IMR-90 (cell line): ENCODE results near the gene TBC1D32. TPM values are rescaled to one million over a fixed set of nuclear protein-coding genes. Genes with fewer than 3 reads are reported as not detected.

ENCODE experiments used
- ATAC-seq: fragments of 200-7000 bp; cut with Tn5 transposase; 2 replicates; pipeline ENCODE4 v1.9.1; 2020; ENCODE audit warnings: low read depth, mild to moderate bottlenecking, moderate library complexity
- BruUV-seq: library from RNA; stranded (reverse); fragments of 400-500 nt; replicated peaks from 2 replicates; lab custom pipeline; 2021; lab: Mats Ljungman, UMichigan
- CTCF ChIA-PET: fragments of 300-600 bp; formaldehyde crosslinking; extraction: SDS; loops from one replicate; lab custom pipeline; 2021; ENCODE audit warnings: antibody characterized with exemption; lab: Yijun Ruan, JAX
- POLR2A ChIA-PET: fragments of 300-600 bp; sonication (Branson Sonifier 250); formaldehyde crosslinking; loops from one replicate; lab custom pipeline; 2022; ENCODE audit warnings: antibody characterized with exemption; ENCODE audit not compliant: unreplicated experiment; lab: Charles Lee
- DNase-seq: peaks from one replicate; pipeline ENCODE4 v3.0.0; 2013
- H2AFZ ChIP-seq: replicated peaks from 2 replicates; pipeline ENCODE3; 2013; ENCODE audit warnings: low read length, mild to moderate bottlenecking; ENCODE audit not compliant: poor library complexity
- H2AK5ac ChIP-seq: 2 replicates; pipeline ENCODE4 v1.6.1; 2013; ENCODE audit warnings: low read depth, low read length, inconsistent platforms
- H2AK9ac ChIP-seq: replicated peaks from 2 replicates; pipeline ENCODE3; 2013; ENCODE audit warnings: mild to moderate bottlenecking, low read depth, low read length, moderate library complexity; ENCODE audit not compliant: poor library complexity
- H2BK120ac ChIP-seq: 2 replicates; pipeline ENCODE4 v1.6.1; 2013; ENCODE audit warnings: low read depth, low read length, inconsistent platforms
- H2BK15ac ChIP-seq: 3 replicates; pipeline ENCODE4 v1.6.1; 2013; ENCODE audit warnings: low read depth, low read length, inconsistent platforms
- H2BK20ac ChIP-seq: 2 replicates; pipeline ENCODE4 v1.6.1; 2013; ENCODE audit warnings: low read depth, mild to moderate bottlenecking, inconsistent platforms, low read length, moderate library complexity
- H2BK5ac ChIP-seq: 2 replicates; pipeline ENCODE4 v1.6.1; 2013; ENCODE audit warnings: mild to moderate bottlenecking, low read depth, low read length, inconsistent platforms; ENCODE audit not compliant: poor library complexity, severe bottlenecking
- H3K14ac ChIP-seq: replicated peaks from 2 replicates; pipeline ENCODE4 v1.6.1; 2013; ENCODE audit warnings: low read depth, low read length, inconsistent platforms
- H3K18ac ChIP-seq: 2 replicates; pipeline ENCODE4 v1.6.1; 2013; ENCODE audit warnings: low read depth, low read length, control low read depth
- H3K23ac ChIP-seq: 2 replicates; pipeline ENCODE4 v1.6.1; 2013; ENCODE audit warnings: low read depth, low read length, inconsistent platforms
- H3K27ac ChIP-seq: 2 replicates; pipeline ENCODE4 v1.5.1; 2013; ENCODE audit warnings: mild to moderate bottlenecking, control low read depth, low read length; ENCODE audit not compliant: insufficient read depth
- H3K27me3 ChIP-seq: 2 replicates; pipeline ENCODE4 v1.6.1; 2013; ENCODE audit warnings: low read length; ENCODE audit not compliant: control insufficient read depth, insufficient read depth
- H3K36me3 ChIP-seq: 2 replicates; pipeline ENCODE4 v1.6.1; 2013; ENCODE audit warnings: low read length, mixed read lengths; ENCODE audit not compliant: control insufficient read depth, insufficient read depth
- H3K4ac ChIP-seq: 2 replicates; pipeline ENCODE4 v1.6.1; 2013; ENCODE audit warnings: low read depth, low read length, inconsistent platforms
- H3K4me1 ChIP-seq: 2 replicates; pipeline ENCODE4 v1.6.1; 2013; ENCODE audit warnings: low read length, mixed read lengths; ENCODE audit not compliant: control insufficient read depth, insufficient read depth
- H3K4me2 ChIP-seq: 2 replicates; pipeline ENCODE4 v1.6.1; 2013; ENCODE audit warnings: low read depth, mild to moderate bottlenecking, control low read depth, low read length, moderate library complexity
- H3K4me3 ChIP-seq: 2 replicates; pipeline ENCODE4 v1.5.1; 2013; ENCODE audit warnings: low read depth, mild to moderate bottlenecking, control low read depth, low read length, moderate library complexity; ENCODE audit not compliant: insufficient read depth
- H3K56ac ChIP-seq: 2 replicates; pipeline ENCODE4 v1.6.1; 2013; ENCODE audit warnings: low read length, inconsistent platforms; ENCODE audit not compliant: insufficient read depth; ENCODE audit errors: extremely low read depth
- H3K79me1 ChIP-seq, 2 experiments: 2 replicates each; pipeline ENCODE4 v1.6.1; 2013; ENCODE audit warnings: low read length in 2 of 2, inconsistent platforms in 1 of 2, low read depth in 1 of 2
- H3K9ac ChIP-seq: 2 replicates; pipeline ENCODE4 v1.6.1; 2013; ENCODE audit warnings: low read depth, low read length, control low read depth
- H3K9me1 ChIP-seq: 2 replicates; pipeline ENCODE4 v1.6.1; 2013; ENCODE audit warnings: low read length, inconsistent platforms; ENCODE audit not compliant: insufficient read depth
- H3K9me3 ChIP-seq: 2 replicates; pipeline ENCODE4 v1.6.1; 2013; ENCODE audit warnings: low read length; ENCODE audit not compliant: control insufficient read depth, insufficient read depth
- H4K20me1 ChIP-seq: 2 replicates; pipeline ENCODE4 v1.6.1; 2013; ENCODE audit warnings: low read length, inconsistent platforms; ENCODE audit not compliant: insufficient read depth
- H4K5ac ChIP-seq: 2 replicates; pipeline ENCODE4 v1.6.1; 2013; ENCODE audit warnings: mild to moderate bottlenecking, low read depth, low read length, control low read depth
- H4K8ac ChIP-seq, 2 experiments: 2 replicates each; pipeline ENCODE4 v1.6.1; 2013; ENCODE audit warnings: low read depth in 2 of 2, low read length in 2 of 2, control low read depth in 1 of 2, inconsistent platforms in 1 of 2
- H4K91ac ChIP-seq: 2 replicates; pipeline ENCODE4 v1.6.1; 2013; ENCODE audit warnings: low read depth, low read length, inconsistent platforms; ENCODE audit not compliant: insufficient read depth
- BHLHE40 ChIP-seq: fragments of 150-350 bp; IDR thresholded peaks from 2 replicates; pipeline ENCODE4 v1.6.1; 2016; ENCODE audit warnings: mild to moderate bottlenecking, low read depth, low read length
- CEBPB ChIP-seq: IDR thresholded peaks from 2 replicates; pipeline ENCODE4 v1.6.1; 2012; ENCODE audit warnings: low read depth, low read length, improper control_type of control experiment
- MAFK ChIP-seq: IDR thresholded peaks from 2 replicates; pipeline ENCODE4 v1.6.1; 2012; ENCODE audit warnings: low read depth, low read length, improper control_type of control experiment
- MAZ ChIP-seq: IDR thresholded peaks from 2 replicates; pipeline ENCODE4 v1.6.1; 2012; ENCODE audit warnings: low read depth, mild to moderate bottlenecking, low read length, improper control_type of control experiment, moderate library complexity, borderline replicate concordance
- MXI1 ChIP-seq: IDR thresholded peaks from 2 replicates; pipeline ENCODE4 v1.6.1; 2012; ENCODE audit warnings: low read depth, mild to moderate bottlenecking, low read length, moderate library complexity, borderline replicate concordance
- NFE2L2 ChIP-seq: fragments of 150-350 bp; IDR thresholded peaks from 2 replicates; pipeline ENCODE4 v1.6.1; 2016; ENCODE audit warnings: low read depth, mild to moderate bottlenecking, low read length
- POLR2A ChIP-seq: IDR thresholded peaks from 2 replicates; pipeline ENCODE4 v1.6.1; 2012; ENCODE audit warnings: mild to moderate bottlenecking, low read depth, low read length
- RAD21 ChIP-seq: IDR thresholded peaks from 2 replicates; pipeline ENCODE4 v1.6.1; 2012; ENCODE audit warnings: low read length, improper control_type of control experiment
- RCOR1 ChIP-seq: IDR thresholded peaks from 2 replicates; pipeline ENCODE4 v1.6.1; 2012; ENCODE audit warnings: mild to moderate bottlenecking, low read length, improper control_type of control experiment; ENCODE audit not compliant: insufficient replicate concordance
- RFX5 ChIP-seq: IDR thresholded peaks from 2 replicates; pipeline ENCODE4 v1.8.0; 2012; ENCODE audit warnings: low read depth, mild to moderate bottlenecking, low read length, moderate library complexity
- SMC3 ChIP-seq: fragments of 150-350 bp; IDR thresholded peaks from 2 replicates; pipeline ENCODE4 v1.6.1; 2016; ENCODE audit warnings: low read depth, mild to moderate bottlenecking, antibody characterized with exemption, low read length, moderate library complexity
- WGBS, 2 experiments: methylation state at CpG; one replicate each; pipeline versions ENCODE4 v1.1.5 to v1.1.7; 2013; ENCODE audit warnings: missing lambda C conversion rate in 2 of 2; ENCODE audit not compliant: insufficient read length in 1 of 2; ENCODE audit errors: extremely low coverage in 2 of 2; 5-methylcytosine and 5-hydroxymethylcytosine counted together
- dilution Hi-C: fragments of 300-500 bp; cut with HindIII; formaldehyde crosslinking; loops from one replicate; pipeline ENCODE4 v1.14.3; 2018; ENCODE audit warnings: low sequenced_read_pairs; ENCODE audit not compliant: unreplicated experiment
- in situ Hi-C: fragments of 300-500 bp; cut with MboI; formaldehyde crosslinking; loops from 3 replicates; pipeline ENCODE4 v1.14.3; 2019; ENCODE audit warnings: low sequenced_read_pairs, inconsistent platforms, mixed read lengths
- intact Hi-C: fragments of 100-400 bp; cut with micrococcal nuclease; formaldehyde crosslinking; loops from 2 replicates; pipeline ENCODE4 v1.10.0; 2022
- polyA plus RNA-seq, 3 experiments: library from polyadenylated mRNA; depleted of rRNA; stranded (reverse); fragments of >200 nt; gene quantifications; 2 replicates each; pipeline ENCODE4 v1.2.3, GENCODE V29; 2012; ENCODE audit warnings: low replicate concordance in 1 of 3
- total RNA-seq: library from RNA; depleted of rRNA; stranded (reverse); fragments of >200 nt; gene quantifications from 2 replicates; pipeline ENCODE4 v1.2.3, GENCODE V29; 2012
- TF ChIP-seq, protein P1 (sequence below): fragments of 150-350 bp; IDR thresholded peaks from 2 replicates; pipeline ENCODE4 v1.6.1; 2017; ENCODE audit warnings: mild to moderate bottlenecking, antibody characterized with exemption, low read length, low read depth
- TF ChIP-seq, protein P2 (sequence below): conservative IDR thresholded peaks from 2 replicates; pipeline ENCODE4 v1.5.1; 2012; ENCODE audit warnings: mild to moderate bottlenecking, low read depth, low read length, improper control_type of control experiment
- TF ChIP-seq, protein P3 (sequence below): fragments of 150-350 bp; IDR thresholded peaks from 2 replicates; pipeline ENCODE4 v1.6.1; 2016; ENCODE audit warnings: low read depth, mild to moderate bottlenecking, low read length, moderate library complexity, borderline replicate concordance

Gene TBC1D32
- total and polyA plus RNA-seq, 2 of the 4 experiments (the other 2 are of a cell fraction), result 3.0 to 7.2 TPM

DNA sequence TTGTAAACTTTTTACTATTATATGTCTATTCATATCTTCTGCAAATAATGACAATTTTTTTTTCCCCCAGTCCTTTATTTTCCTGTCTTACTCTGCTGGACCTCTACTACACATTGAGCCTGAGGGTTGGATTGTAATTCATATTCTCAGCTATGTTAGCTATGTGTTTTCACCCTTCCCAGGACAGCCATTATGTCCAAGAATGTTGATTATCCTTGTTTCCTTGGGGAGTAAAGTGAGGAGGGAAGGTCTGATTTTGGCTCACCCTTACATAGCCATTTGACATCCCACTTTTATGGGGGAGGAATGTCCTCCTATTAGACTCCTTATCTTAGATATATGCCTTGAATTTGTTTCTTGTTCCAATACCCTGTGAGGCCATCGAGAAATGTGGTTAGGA lies 17.6 kb upstream of the TBC1D32 start:
- Histone ChIP-seq H2BK5ac (no peak overlapping the region), H3K27ac (no peak overlapping the region), H3K14ac (no peak overlapping the region), H4K5ac (no peak overlapping the region), H2AK9ac (no peak overlapping the region), H3K79me1 (no peaks in the 10 kb centered on the region), H3K9me1 (no peaks in the 10 kb centered on the region), H3K4me3 (no peak overlapping the region), H2BK20ac (no peak overlapping the region), H2BK15ac (no peak overlapping the region), H4K8ac (no peak overlapping the region), H2AFZ (no peak overlapping the region), H3K9ac (no peak overlapping the region), H4K20me1 (no peaks in the 10 kb centered on the region), H3K56ac (no peak overlapping the region), H3K18ac (no peak overlapping the region), H4K91ac (no peak overlapping the region), H3K27me3 (no peaks in the 10 kb centered on the region), H2BK120ac (no peak overlapping the region), H3K4me1 (no peaks in the 10 kb centered on the region), H3K4me2 (no peak overlapping the region), H2AK5ac (no peak overlapping the region), H3K4ac (no peak overlapping the region), H3K23ac (no peak overlapping the region), H3K36me3 (no peaks in the 10 kb centered on the region), H3K9me3 (no peaks in the 10 kb centered on the region)
- BruUV-seq, result no TSS peak
- CTCF ChIA-PET, result no interaction called here
- WGBS, 2 experiments, result no CpG with 5 or more reads among the region's 1 CpG
- intact Hi-C loops, result no loop called here
- in situ Hi-C loops, result no loop called here
- no peak for TF ChIP-seq SMC3
- TF ChIP-seq BHLHE40, result no peak
- TF ChIP-seq RCOR1, result no peak
- no peak for TF ChIP-seq CEBPB
- TF ChIP-seq MAFK, result no peak
- TF ChIP-seq, protein P1, sequence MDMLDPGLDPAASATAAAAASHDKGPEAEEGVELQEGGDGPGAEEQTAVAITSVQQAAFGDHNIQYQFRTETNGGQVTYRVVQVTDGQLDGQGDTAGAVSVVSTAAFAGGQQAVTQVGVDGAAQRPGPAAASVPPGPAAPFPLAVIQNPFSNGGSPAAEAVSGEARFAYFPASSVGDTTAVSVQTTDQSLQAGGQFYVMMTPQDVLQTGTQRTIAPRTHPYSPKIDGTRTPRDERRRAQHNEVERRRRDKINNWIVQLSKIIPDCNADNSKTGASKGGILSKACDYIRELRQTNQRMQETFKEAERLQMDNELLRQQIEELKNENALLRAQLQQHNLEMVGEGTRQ, result no peak
- no peak for TF ChIP-seq MAZ
- TF ChIP-seq, protein P2, sequence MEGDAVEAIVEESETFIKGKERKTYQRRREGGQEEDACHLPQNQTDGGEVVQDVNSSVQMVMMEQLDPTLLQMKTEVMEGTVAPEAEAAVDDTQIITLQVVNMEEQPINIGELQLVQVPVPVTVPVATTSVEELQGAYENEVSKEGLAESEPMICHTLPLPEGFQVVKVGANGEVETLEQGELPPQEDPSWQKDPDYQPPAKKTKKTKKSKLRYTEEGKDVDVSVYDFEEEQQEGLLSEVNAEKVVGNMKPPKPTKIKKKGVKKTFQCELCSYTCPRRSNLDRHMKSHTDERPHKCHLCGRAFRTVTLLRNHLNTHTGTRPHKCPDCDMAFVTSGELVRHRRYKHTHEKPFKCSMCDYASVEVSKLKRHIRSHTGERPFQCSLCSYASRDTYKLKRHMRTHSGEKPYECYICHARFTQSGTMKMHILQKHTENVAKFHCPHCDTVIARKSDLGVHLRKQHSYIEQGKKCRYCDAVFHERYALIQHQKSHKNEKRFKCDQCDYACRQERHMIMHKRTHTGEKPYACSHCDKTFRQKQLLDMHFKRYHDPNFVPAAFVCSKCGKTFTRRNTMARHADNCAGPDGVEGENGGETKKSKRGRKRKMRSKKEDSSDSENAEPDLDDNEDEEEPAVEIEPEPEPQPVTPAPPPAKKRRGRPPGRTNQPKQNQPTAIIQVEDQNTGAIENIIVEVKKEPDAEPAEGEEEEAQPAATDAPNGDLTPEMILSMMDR, result no peak
- no peak for TF ChIP-seq MXI1
- no peak for TF ChIP-seq RFX5
- TF ChIP-seq RAD21, result no peak
- TF ChIP-seq POLR2A, result no peak
- TF ChIP-seq NFE2L2, result no peak
- TF ChIP-seq, protein P3, sequence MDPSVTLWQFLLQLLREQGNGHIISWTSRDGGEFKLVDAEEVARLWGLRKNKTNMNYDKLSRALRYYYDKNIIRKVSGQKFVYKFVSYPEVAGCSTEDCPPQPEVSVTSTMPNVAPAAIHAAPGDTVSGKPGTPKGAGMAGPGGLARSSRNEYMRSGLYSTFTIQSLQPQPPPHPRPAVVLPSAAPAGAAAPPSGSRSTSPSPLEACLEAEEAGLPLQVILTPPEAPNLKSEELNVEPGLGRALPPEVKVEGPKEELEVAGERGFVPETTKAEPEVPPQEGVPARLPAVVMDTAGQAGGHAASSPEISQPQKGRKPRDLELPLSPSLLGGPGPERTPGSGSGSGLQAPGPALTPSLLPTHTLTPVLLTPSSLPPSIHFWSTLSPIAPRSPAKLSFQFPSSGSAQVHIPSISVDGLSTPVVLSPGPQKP, result no peak
- peak; percentile 42; the same call in 1 of the 2 replicates for ATAC-seq
- no peak for DNase-seq
- dilution Hi-C loops, result no loop called here
- POLR2A ChIA-PET, result no interaction called here
